ENCODE data around the gene MYMX.

MYMX gene

GRCh38 chr6:44249082-44249748 is 32.5 kb downstream of the MYMX start:
- Histone ChIP-seq H3K36me3 (ENCODE audit: control insufficient read depth, insufficient read depth, low read length) (no peaks in the 10 kb centered on the region), H3K4me3 (ENCODE audit: low read depth, low read length) (peak overlapping the region; percentile 99), H3K79me2 (peaks cover 15% of the 10 kb centered on the region), H3K4me1 (peaks cover 8% of the 10 kb centered on the region), H3K9me3 (ENCODE audit: control insufficient read depth, low read length) (no peaks in the 10 kb centered on the region), H3K27ac (no peak overlapping the region), H3K4me2 (ENCODE audit: low read length) (peak overlapping the region; percentile 18), H3K9ac (no peak overlapping the region), H3K27me3 (ENCODE audit: control insufficient read depth, insufficient read depth, low read length) (no peaks in the 10 kb centered on the region), H2AFZ (no peak overlapping the region)
- TF ChIP-seq CTCF (IDR thresholded peaks at IDR 0.05), result no peak

GRCh38 chr6:44250067-44250717 is 33.5 kb downstream of the MYMX start:
- Histone ChIP-seq H3K79me2 (peaks cover 15% of the 10 kb centered on the region), H3K4me2 (ENCODE audit: low read length) (no peak overlapping the region), H3K27me3 (ENCODE audit: control insufficient read depth, insufficient read depth, low read length) (no peaks in the 10 kb centered on the region), H3K9me3 (ENCODE audit: control insufficient read depth, low read length) (no peaks in the 10 kb centered on the region), H3K4me3 (ENCODE audit: low read depth, low read length) (no peak overlapping the region), H2AFZ (no peak overlapping the region), H3K36me3 (ENCODE audit: control insufficient read depth, insufficient read depth, low read length) (no peaks in the 10 kb centered on the region), H3K9ac (no peak overlapping the region), H3K4me1 (peaks cover 8% of the 10 kb centered on the region), H3K27ac (no peak overlapping the region)
- no peak for TF ChIP-seq CTCF (IDR thresholded peaks at IDR 0.05)

GRCh38 chr6:44250718-44251123 is 34.0 kb downstream of the MYMX start:
- TF ChIP-seq CTCF (IDR thresholded peaks at IDR 0.05), result no peak
- Histone ChIP-seq H3K79me2 (peaks cover 15% of the 10 kb centered on the region), H3K4me2 (ENCODE audit: low read length) (no peak overlapping the region), H3K27me3 (ENCODE audit: control insufficient read depth, insufficient read depth, low read length) (no peaks in the 10 kb centered on the region), H3K9ac (no peak overlapping the region), H2AFZ (no peak overlapping the region), H3K9me3 (ENCODE audit: control insufficient read depth, low read length) (no peaks in the 10 kb centered on the region), H3K4me1 (peaks cover 7% of the 10 kb centered on the region), H3K36me3 (ENCODE audit: control insufficient read depth, insufficient read depth, low read length) (no peaks in the 10 kb centered on the region), H3K27ac (no peak overlapping the region), H3K4me3 (ENCODE audit: low read depth, low read length) (no peak overlapping the region)

GRCh38 chr6:44251576-44252524 is 35.1 kb downstream of the MYMX start:
- Histone ChIP-seq H3K4me3 (ENCODE audit: low read depth, low read length) (no peak overlapping the region), H2AFZ (no peak overlapping the region), H3K9ac (no peak overlapping the region), H3K4me1 (peaks cover 13% of the 10 kb centered on the region), H3K9me3 (ENCODE audit: control insufficient read depth, low read length) (no peaks in the 10 kb centered on the region), H3K79me2 (peaks cover 14% of the 10 kb centered on the region), H3K27me3 (ENCODE audit: control insufficient read depth, insufficient read depth, low read length) (no peaks in the 10 kb centered on the region), H3K27ac (no peak overlapping the region), H3K36me3 (ENCODE audit: control insufficient read depth, insufficient read depth, low read length) (no peaks in the 10 kb centered on the region), H3K4me2 (ENCODE audit: low read length) (no peak overlapping the region)
- TF ChIP-seq CTCF (IDR thresholded peaks at IDR 0.05), result no peak
